ENCODE results near the gene LTO1. TPM values are rescaled to one million over a fixed set of nuclear protein-coding genes. Genes with fewer than 3 reads are reported as not detected.

LTO1 gene
- total RNA-seq, 3 donors from 2014 or later (not counting 1 experiment from before 2014, with no cell fraction given), result 23.2 to 33.5 (median 25.3) TPM

DNA sequence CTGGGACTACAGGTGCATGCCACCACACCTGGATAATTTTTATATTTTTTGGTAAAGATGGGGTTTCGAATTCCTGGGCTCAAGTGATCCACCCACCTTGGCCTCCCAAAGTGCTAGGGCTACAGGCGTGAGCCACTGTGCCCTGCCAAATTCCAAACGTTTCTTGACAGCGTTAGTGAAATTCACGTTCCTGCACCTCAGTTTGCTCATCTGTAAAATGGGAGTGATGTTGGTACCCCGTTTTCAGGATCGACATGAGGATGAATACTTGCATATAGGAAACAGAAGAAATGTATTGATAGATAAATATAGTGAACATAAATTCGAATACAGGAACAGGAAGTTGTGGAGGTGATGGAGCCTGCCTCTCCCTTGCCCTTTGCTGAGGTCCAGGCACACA is 10.2 kb upstream of the LTO1 start:
- Histone ChIP-seq H3K27me3 (ENCODE audit: control insufficient read depth, insufficient read depth, low read length) (peaks cover 4% of the 10 kb centered on the region), H3K4me3 (ENCODE audit: low read length) (no peak overlapping the region), H3K36me3 (ENCODE audit: control insufficient read depth, insufficient read depth, low read length) (no peaks in the 10 kb centered on the region), H3K27ac (ENCODE audit: low read length) (no peak overlapping the region), H3K9me3 (ENCODE audit: control insufficient read depth, insufficient read depth, low read length) (no peaks in the 10 kb centered on the region), H3K4me1 (ENCODE audit: control insufficient read depth, insufficient read depth, low read length) (peaks cover 7% of the 10 kb centered on the region)
- Mint-ChIP-seq H3K9me3 (no peaks in the 10 kb centered on the region), H3K27ac (no peak overlapping the region), H3K4me3 (no peak overlapping the region), H3K36me3 (no peaks in the 10 kb centered on the region), H3K4me1 (peaks cover 0 to 9% of the 10 kb centered on the region in 2 donors), H3K27me3 (ENCODE audit: low read depth in 2 of 2) (peaks cover 23 to 25% of the 10 kb centered on the region in 2 donors)
- TF ChIP-seq, protein P1, sequence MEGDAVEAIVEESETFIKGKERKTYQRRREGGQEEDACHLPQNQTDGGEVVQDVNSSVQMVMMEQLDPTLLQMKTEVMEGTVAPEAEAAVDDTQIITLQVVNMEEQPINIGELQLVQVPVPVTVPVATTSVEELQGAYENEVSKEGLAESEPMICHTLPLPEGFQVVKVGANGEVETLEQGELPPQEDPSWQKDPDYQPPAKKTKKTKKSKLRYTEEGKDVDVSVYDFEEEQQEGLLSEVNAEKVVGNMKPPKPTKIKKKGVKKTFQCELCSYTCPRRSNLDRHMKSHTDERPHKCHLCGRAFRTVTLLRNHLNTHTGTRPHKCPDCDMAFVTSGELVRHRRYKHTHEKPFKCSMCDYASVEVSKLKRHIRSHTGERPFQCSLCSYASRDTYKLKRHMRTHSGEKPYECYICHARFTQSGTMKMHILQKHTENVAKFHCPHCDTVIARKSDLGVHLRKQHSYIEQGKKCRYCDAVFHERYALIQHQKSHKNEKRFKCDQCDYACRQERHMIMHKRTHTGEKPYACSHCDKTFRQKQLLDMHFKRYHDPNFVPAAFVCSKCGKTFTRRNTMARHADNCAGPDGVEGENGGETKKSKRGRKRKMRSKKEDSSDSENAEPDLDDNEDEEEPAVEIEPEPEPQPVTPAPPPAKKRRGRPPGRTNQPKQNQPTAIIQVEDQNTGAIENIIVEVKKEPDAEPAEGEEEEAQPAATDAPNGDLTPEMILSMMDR (IDR thresholded peaks at IDR 0.05), result no peak
- ATAC-seq (no peak), DNase-seq (no peak)
- WGBS (ENCODE audit: insufficient coverage), result 45% methylated on average over 8 of the region's 8 CpGs
- intact Hi-C loops (cut with micrococcal nuclease), result loop anchor here (5.0 kb wide), 1 partner anchor 512 kb away; no protein-coding TSS in a partner anchor

DNA sequence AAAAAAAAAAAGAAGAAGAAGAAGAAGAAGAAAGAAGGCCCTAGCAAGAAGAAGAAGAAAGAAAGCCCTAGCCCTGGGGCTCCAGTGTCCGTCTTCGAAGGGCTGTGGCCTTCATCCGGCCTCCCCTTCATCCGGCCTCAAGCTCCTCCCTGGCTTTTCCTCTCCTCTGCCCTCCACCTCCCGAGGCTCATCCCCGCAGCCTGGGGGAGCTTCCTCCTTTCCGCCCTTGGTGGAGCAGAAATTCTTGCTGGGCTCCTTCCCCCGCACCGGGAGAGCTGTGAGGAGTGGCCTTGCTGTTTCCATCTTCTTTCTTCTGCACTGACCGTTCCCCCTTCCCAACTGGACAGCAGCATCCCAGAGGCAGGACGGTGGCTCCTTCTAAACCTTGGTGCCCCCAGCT is 9.5 kb upstream of the LTO1 start:
- peaks cover 16 to 20% of the 10 kb centered on the region in 2 donors for H3K27me3 Mint-ChIP-seq (ENCODE audit: low read depth in 2 of 2)
- H3K36me3 Mint-ChIP-seq, result no peaks in the 10 kb centered on the region
- ATAC-seq (no peak), DNase-seq (no peak)
- Histone ChIP-seq H3K9me3 (ENCODE audit: control insufficient read depth, insufficient read depth, low read length) (no peaks in the 10 kb centered on the region), H3K36me3 (ENCODE audit: control insufficient read depth, insufficient read depth, low read length) (no peaks in the 10 kb centered on the region), H3K4me3 (ENCODE audit: low read length) (no peak overlapping the region), H3K4me1 (ENCODE audit: control insufficient read depth, insufficient read depth, low read length) (peaks cover 7% of the 10 kb centered on the region), H3K27me3 (ENCODE audit: control insufficient read depth, insufficient read depth, low read length) (peaks cover 4% of the 10 kb centered on the region), H3K27ac (ENCODE audit: low read length) (no peak overlapping the region)
- no peak overlapping the region for H3K27ac Mint-ChIP-seq
- no peak overlapping the region for H3K4me3 Mint-ChIP-seq
- peaks cover 0 to 9% of the 10 kb centered on the region in 2 donors for H3K4me1 Mint-ChIP-seq
- TF ChIP-seq, protein P1 (IDR thresholded peaks at IDR 0.05), result no peak
- H3K9me3 Mint-ChIP-seq, result no peaks in the 10 kb centered on the region
- intact Hi-C loops (cut with micrococcal nuclease), result loop anchor here (5.0 kb wide), 1 partner anchor 513 kb away; no protein-coding TSS in a partner anchor
- 80% methylated on average over 11 of the region's 11 CpGs for WGBS (ENCODE audit: insufficient coverage)

- peaks cover 7% of the 10 kb centered on the region for H3K4me1 ChIP-seq (ENCODE audit: control insufficient read depth, insufficient read depth, low read length)
- no peak overlapping the region for H3K27ac Mint-ChIP-seq
- peaks cover 11 to 14% of the 10 kb centered on the region in 2 donors for H3K27me3 Mint-ChIP-seq (ENCODE audit: low read depth in 2 of 2)
- 81% methylated on average over 9 of the region's 9 CpGs for WGBS (ENCODE audit: insufficient coverage)
- ATAC-seq (no peak), DNase-seq (no peak)
- peaks cover 4% of the 10 kb centered on the region for H3K27me3 ChIP-seq (ENCODE audit: control insufficient read depth, insufficient read depth, low read length)
- H3K9me3 Mint-ChIP-seq, result no peaks in the 10 kb centered on the region
- no peak overlapping the region for H3K4me3 Mint-ChIP-seq
- H3K36me3 ChIP-seq (ENCODE audit: control insufficient read depth, insufficient read depth, low read length), result no peaks in the 10 kb centered on the region
- no peaks in the 10 kb centered on the region for H3K36me3 Mint-ChIP-seq
- peaks cover 0 to 9% of the 10 kb centered on the region in 2 donors for H3K4me1 Mint-ChIP-seq
- H3K27ac ChIP-seq (ENCODE audit: low read length), result no peak overlapping the region
- no peak overlapping the region for H3K4me3 ChIP-seq (ENCODE audit: low read length)
- TF ChIP-seq, protein P1 (IDR thresholded peaks at IDR 0.05), result no peak
- H3K9me3 ChIP-seq (ENCODE audit: control insufficient read depth, insufficient read depth, low read length), result no peaks in the 10 kb centered on the region
- intact Hi-C loops (cut with micrococcal nuclease), result no loop called here
Observed at GRCh38 chr11:69683764-69684333, 8.7 kb upstream of the LTO1 start.

Measured in natural killer cell (primary cell).